ENCODE results near the gene CHD1L. TPM values are rescaled to one million over a fixed set of nuclear protein-coding genes. Genes with fewer than 3 reads are reported as not detected.

Gene CHD1L
- polyA plus RNA-seq, 1 donor (not counting 4 experiments of a cell fraction or from before 2014, with no cell fraction given) = 49.2 TPM

GRCh38 chr1:147246910-147247655 lies 4.6 kb downstream of the CHD1L start:
- Histone ChIP-seq H3K4me3 (ENCODE audit: control insufficient read depth in 2 of 3, extremely low read depth in 1 of 3, insufficient read depth in 2 of 3, low read depth in 1 of 3, low read length in 3 of 3) (no peak overlapping the region), H3K27me3 (ENCODE audit: control insufficient read depth, extremely low read depth, insufficient read depth, low read length) (no peaks in the 10 kb centered on the region), H3K9me1 (ENCODE audit: control insufficient read depth, extremely low read depth, insufficient read depth, low read length) (peaks cover 2% of the 10 kb centered on the region), H3K79me2 (ENCODE audit: control insufficient read depth, insufficient read depth, low read length) (peaks cover 88% of the 10 kb centered on the region), H3K4me2 (ENCODE audit: control insufficient read depth, extremely low read depth, insufficient read depth, low read depth, low read length) (no peak overlapping the region), H3K9me3 (ENCODE audit: control insufficient read depth, low read depth, low read length) (no peaks in the 10 kb centered on the region), H4K20me1 (ENCODE audit: control insufficient read depth, extremely low read depth, insufficient read depth, low read length) (peaks cover 6% of the 10 kb centered on the region), H3K36me3 (ENCODE audit: control insufficient read depth in 2 of 2, extremely low read depth in 1 of 2, insufficient read depth in 2 of 2, low read length in 2 of 2) (peaks cover 0 to 5% of the 10 kb centered on the region in 2 experiments), H3K4me1 (ENCODE audit: control insufficient read depth, extremely low read depth, insufficient read depth, low read length) (peaks cover 13% of the 10 kb centered on the region), H3K27ac (ENCODE audit: control insufficient read depth, insufficient read depth, low read length) (no peak overlapping the region), H2AFZ (ENCODE audit: control insufficient read depth, low read length) (no peak overlapping the region), H3K9ac (ENCODE audit: control insufficient read depth, extremely low read depth, insufficient read depth, low read length) (no peak overlapping the region)
- dilution Hi-C loops (cut with MboI; ENCODE audit: extremely low pct_ligation_motif_present, low sequenced_read_pairs) = no loop called here
- no peak for TF ChIP-seq CTCF (optimal IDR thresholded peaks at IDR 0.05 in 1 of 3, IDR thresholded peaks at IDR 0.05 in 1 of 3, conservative IDR thresholded peaks at IDR 0.05 in 1 of 3; ENCODE audit: extremely low read depth in 1 of 3, insufficient read depth in 2 of 3, low read length in 3 of 3)
- no peak for TF ChIP-seq EZH2 (IDR thresholded peaks at IDR 0.05; ENCODE audit: low read length)
- no peak for FAIRE-seq
- DNase-seq (ENCODE audit: low read depth, low spot score) = no peak

GRCh38 chr1:147247656-147248238 lies 5.3 kb downstream of the CHD1L start:
- dilution Hi-C loops (cut with MboI; ENCODE audit: extremely low pct_ligation_motif_present, low sequenced_read_pairs) = no loop called here
- H4K20me1 ChIP-seq (ENCODE audit: control insufficient read depth, extremely low read depth, insufficient read depth, low read length) = peaks cover 6% of the 10 kb centered on the region

More at GRCh38 chr1:147247656-147248238, 5.3 kb downstream of the CHD1L start:
- Histone ChIP-seq H3K4me3 (ENCODE audit: control insufficient read depth in 2 of 3, extremely low read depth in 1 of 3, insufficient read depth in 2 of 3, low read depth in 1 of 3, low read length in 3 of 3) (no peak overlapping the region), H3K27ac (ENCODE audit: control insufficient read depth, insufficient read depth, low read length) (no peak overlapping the region), H3K4me1 (ENCODE audit: control insufficient read depth, extremely low read depth, insufficient read depth, low read length) (peaks cover 10% of the 10 kb centered on the region), H3K79me2 (ENCODE audit: control insufficient read depth, insufficient read depth, low read length) (peaks cover 93% of the 10 kb centered on the region), H2AFZ (ENCODE audit: control insufficient read depth, low read length) (no peak overlapping the region), H3K36me3 (ENCODE audit: control insufficient read depth in 2 of 2, extremely low read depth in 1 of 2, insufficient read depth in 2 of 2, low read length in 2 of 2) (peaks cover 3 to 5% of the 10 kb centered on the region in 2 experiments), H3K9ac (ENCODE audit: control insufficient read depth, extremely low read depth, insufficient read depth, low read length) (no peak overlapping the region), H3K27me3 (ENCODE audit: control insufficient read depth, extremely low read depth, insufficient read depth, low read length) (no peaks in the 10 kb centered on the region), H3K4me2 (ENCODE audit: control insufficient read depth, extremely low read depth, insufficient read depth, low read depth, low read length) (no peak overlapping the region), H3K9me3 (ENCODE audit: control insufficient read depth, low read depth, low read length) (no peaks in the 10 kb centered on the region), H3K9me1 (ENCODE audit: control insufficient read depth, extremely low read depth, insufficient read depth, low read length) (peaks cover 2% of the 10 kb centered on the region)
- DNase-seq (ENCODE audit: low read depth, low spot score) (no peak), FAIRE-seq (no peak)
- TF ChIP-seq CTCF (optimal IDR thresholded peaks at IDR 0.05 in 1 of 3, IDR thresholded peaks at IDR 0.05 in 1 of 3, conservative IDR thresholded peaks at IDR 0.05 in 1 of 3; ENCODE audit: extremely low read depth in 1 of 3, insufficient read depth in 2 of 3, low read length in 3 of 3) (no peak), EZH2 (IDR thresholded peaks at IDR 0.05; ENCODE audit: low read length) (no peak)
